ENCODE results near the gene OR52B2.
"Not testable (repeated sequence)": the region's sequence is repeated elsewhere in the genome, so short reads cannot be mapped to it uniquely, and the experiment has no call there.

OR52B2 gene

GRCh38 chr11:6199174-6199810 is 29.2 kb upstream of the OR52B2 start, which contains the start of gene OR52W1:
TSS of gene OR52W1 (plus strand) at chr11:6199224. CDS start at chr11:6199224, 0 bp downstream.
- H3K27me3 Mint-ChIP-seq = no peaks in the 10 kb centered on the region
- peaks cover 7% of the 10 kb centered on the region for H3K9me3 Mint-ChIP-seq
- H3K4me3 Mint-ChIP-seq = no peak within 1 kb of the TSS
- H3K36me3 Mint-ChIP-seq (ENCODE audit: low read depth) = peaks cover 16% of the 10 kb centered on the region
- H3K4me1 Mint-ChIP-seq (ENCODE audit: low read depth) = peaks cover 52% of the 10 kb centered on the region
- H3K27ac Mint-ChIP-seq = peak within 1 kb of the TSS; percentile 72
- intact Hi-C loops (cut with micrococcal nuclease) = no loop called here

DNA sequence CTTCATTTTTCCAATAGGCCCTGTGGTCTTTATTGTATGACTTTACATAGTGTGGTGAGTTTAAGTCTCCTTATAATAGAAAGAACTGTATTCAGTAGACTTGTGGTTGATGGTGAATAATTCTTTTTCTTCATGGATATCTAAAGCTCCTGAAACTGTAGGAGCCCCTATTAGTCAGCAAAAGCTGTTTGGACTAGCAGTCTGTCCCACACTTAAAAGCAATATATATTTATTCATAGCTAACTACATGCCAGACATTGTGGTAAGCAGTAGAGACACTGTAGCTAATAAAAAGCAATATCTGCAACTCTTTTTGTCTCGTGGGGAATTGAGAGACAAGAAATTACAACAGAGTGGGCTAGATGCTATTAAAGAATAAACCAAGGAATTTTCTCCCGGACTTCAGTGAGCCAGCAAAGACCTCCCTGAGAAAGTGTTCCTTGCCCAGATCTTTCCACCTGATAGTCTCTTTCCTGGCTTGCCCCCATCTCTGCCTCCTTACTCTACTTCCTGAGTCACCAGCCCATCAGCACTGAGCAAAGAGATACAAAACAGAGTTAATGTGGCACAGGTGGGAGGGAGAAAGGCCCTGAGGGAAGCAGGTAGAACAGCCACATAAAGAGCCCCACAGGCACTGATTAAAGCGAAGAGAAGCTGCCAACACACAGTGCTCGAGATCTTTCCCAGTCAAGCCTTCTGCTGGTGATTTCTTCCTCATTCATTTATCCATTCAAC is 27.5 kb upstream of the OR52B2 start:
- H3K36me3 Mint-ChIP-seq (ENCODE audit: low read depth) = peaks cover 1% of the 10 kb centered on the region
- intact Hi-C loops (cut with micrococcal nuclease) = no loop called here
- H3K4me1 Mint-ChIP-seq (ENCODE audit: low read depth) = peaks cover 42% of the 10 kb centered on the region
- peaks cover 7% of the 10 kb centered on the region for H3K9me3 Mint-ChIP-seq
- H3K27ac Mint-ChIP-seq = no peak overlapping the region
- H3K4me3 Mint-ChIP-seq = no peak overlapping the region
- no peaks in the 10 kb centered on the region for H3K27me3 Mint-ChIP-seq

- Mint-ChIP-seq H3K27me3 (no peaks in the 10 kb centered on the region), H3K4me1 (ENCODE audit: low read depth) (peaks cover 45% of the 10 kb centered on the region), H3K9me3 (peaks cover 7% of the 10 kb centered on the region), H3K36me3 (ENCODE audit: low read depth) (no peaks in the 10 kb centered on the region), H3K27ac (no peak overlapping the region), H3K4me3 (no peak overlapping the region)
- intact Hi-C loops (cut with micrococcal nuclease) = no loop called here
Measured at GRCh38 chr11:6196396-6196795, 26.3 kb upstream of the OR52B2 start.

DNA sequence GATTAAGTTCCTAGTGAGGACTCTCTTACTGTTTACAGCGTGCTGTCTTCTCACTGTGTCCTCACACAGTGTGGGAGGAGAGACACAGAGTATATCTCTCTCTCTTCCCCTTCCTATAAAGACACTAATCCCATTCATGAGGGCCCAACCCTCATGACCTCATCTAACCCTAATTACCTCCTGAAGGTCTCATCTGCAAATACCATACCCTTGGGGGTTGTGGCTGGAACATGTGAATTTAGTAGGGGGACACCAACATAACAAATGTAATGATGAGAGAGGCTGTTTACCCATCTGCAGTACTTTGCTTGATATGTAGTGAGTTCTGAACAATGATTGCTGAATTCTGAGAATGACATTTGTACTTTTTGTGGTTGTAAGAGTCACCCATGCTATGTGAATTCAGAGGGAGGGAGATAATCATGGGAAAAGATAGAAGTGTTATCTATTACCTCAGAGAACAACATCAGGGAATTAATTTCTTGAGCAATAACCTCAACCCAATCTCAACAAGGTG is 24.0 kb upstream of the OR52B2 start:
- Mint-ChIP-seq H3K4me1 (ENCODE audit: low read depth) (peaks cover 25% of the 10 kb centered on the region), H3K27ac (no peak overlapping the region), H3K4me3 (no peak overlapping the region), H3K9me3 (no peaks in the 10 kb centered on the region), H3K27me3 (no peaks in the 10 kb centered on the region), H3K36me3 (ENCODE audit: low read depth) (no peaks in the 10 kb centered on the region)
- intact Hi-C loops (cut with micrococcal nuclease) = no loop called here

DNA sequence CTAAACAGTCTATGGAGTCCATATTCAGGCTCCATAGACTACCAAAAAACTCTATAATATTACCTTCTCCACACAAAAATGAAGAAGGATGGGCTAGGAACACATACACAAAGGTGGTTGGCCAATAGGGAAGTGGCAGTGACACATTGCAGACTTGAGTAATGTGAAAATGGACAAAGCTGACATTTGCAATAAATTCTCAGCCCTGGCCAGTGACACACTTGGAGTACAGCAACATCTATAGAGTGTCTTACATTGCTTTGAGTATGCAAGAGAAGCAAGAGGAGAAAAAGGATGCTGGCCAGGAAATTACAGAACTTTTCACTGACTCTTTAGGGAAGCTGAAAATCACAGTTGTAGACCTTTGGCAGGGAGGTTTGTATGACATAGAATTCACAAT is 21.6 kb upstream of the OR52B2 start:
- no peak overlapping the region for H3K4me3 Mint-ChIP-seq
- H3K36me3 Mint-ChIP-seq (ENCODE audit: low read depth) = no peaks in the 10 kb centered on the region
- intact Hi-C loops (cut with micrococcal nuclease) = no loop called here
- no peaks in the 10 kb centered on the region for H3K9me3 Mint-ChIP-seq
- H3K27me3 Mint-ChIP-seq = no peaks in the 10 kb centered on the region
- no peak overlapping the region for H3K27ac Mint-ChIP-seq
- H3K4me1 Mint-ChIP-seq (ENCODE audit: low read depth) = peaks cover 21% of the 10 kb centered on the region

DNA sequence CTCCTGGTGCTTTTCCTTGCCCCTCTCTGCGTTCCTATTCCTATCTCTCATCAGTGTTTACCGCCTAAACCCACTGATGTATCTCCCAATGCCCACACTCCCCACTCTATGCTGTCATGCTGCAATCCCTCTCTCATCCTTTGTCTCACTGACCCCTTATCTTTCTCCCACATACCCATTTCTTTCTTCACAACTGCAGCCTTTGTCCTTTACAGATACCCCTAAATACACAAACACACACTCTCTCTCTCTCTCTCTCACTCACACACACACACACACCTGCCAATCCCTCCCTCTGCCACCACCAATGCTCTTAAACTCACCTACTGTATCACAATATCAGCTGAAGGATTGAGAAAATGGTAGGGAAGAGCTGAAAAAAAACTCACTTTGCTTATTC is 5.3 kb upstream of the OR52B2 start:
- H3K27me3 Mint-ChIP-seq = peaks cover 2% of the 10 kb centered on the region
- H3K9me3 Mint-ChIP-seq = no peaks in the 10 kb centered on the region
- intact Hi-C loops (cut with micrococcal nuclease) = no loop called here
- no peak overlapping the region for H3K27ac Mint-ChIP-seq
- no peak overlapping the region for H3K4me3 Mint-ChIP-seq
- peaks cover 8% of the 10 kb centered on the region for H3K4me1 Mint-ChIP-seq (ENCODE audit: low read depth)
- H3K36me3 Mint-ChIP-seq (ENCODE audit: low read depth) = no peaks in the 10 kb centered on the region

DNA sequence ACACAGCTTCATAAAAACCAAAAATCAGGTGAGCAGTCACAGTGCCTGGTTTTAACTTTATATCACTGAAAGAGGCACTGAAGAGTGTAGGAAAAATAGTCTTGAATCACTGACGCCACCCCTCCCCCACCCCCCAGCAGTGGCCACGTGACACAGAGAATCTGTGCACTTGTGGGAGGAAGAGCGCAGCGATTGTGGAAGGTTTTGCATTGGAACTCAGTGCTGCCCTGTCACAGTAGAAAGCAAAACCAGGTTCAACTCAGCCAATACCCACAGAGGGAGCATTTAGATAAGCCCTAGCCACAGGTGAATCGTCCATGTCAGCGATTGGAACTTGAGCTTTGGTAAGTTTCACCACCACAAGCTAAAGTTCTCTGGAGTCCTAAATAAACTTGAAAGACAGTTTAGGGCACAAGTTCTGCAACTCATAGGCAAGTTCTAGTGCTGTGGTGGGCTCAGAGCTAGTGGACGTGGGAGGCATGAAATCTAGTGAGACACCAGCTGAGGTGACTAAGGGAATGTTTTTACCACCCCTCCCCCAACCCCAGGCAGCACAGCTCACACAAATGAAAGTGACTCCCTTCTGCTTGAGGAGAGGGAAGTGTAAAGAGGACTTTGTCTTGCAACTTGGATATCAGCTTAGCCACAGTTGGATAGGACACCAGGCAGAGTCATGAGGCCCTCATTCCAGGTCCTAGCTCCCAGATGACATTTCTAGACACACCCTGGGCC is 13.3 kb downstream of the OR52B2 start:
- Mint-ChIP-seq H3K4me1 (ENCODE audit: low read depth) (peaks cover 6% of the 10 kb centered on the region), H3K36me3 (ENCODE audit: low read depth) (no peaks in the 10 kb centered on the region), H3K9me3 (peaks cover 6% of the 10 kb centered on the region), H3K27me3 (peaks cover 2% of the 10 kb centered on the region), H3K4me3 (no peak overlapping the region), H3K27ac (no peak overlapping the region)
- intact Hi-C loops (cut with micrococcal nuclease) = no loop called here

DNA sequence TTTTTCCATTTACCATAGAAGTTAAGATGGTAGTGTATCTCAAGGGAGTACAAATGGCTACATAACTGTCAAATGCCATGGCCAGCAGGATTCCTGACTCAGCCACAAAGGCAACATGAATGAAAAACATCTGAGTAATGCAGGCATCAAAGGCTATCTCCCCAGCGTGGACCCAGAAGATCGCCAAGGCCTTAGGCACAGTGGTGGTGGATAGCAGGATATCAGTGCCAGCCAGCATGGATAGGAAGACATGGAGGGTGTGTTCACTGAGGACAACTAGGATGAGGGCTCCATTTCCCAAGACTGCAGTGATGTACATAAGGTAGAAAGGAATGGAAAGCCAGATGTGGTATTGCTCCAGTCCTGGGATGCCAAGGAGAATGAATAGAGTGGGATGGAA is 18.0 kb downstream of the OR52B2 start:
- Mint-ChIP-seq H3K4me3 (no peak overlapping the region), H3K27ac (no peak overlapping the region), H3K9me3 (peaks cover 4% of the 10 kb centered on the region)

DNA sequence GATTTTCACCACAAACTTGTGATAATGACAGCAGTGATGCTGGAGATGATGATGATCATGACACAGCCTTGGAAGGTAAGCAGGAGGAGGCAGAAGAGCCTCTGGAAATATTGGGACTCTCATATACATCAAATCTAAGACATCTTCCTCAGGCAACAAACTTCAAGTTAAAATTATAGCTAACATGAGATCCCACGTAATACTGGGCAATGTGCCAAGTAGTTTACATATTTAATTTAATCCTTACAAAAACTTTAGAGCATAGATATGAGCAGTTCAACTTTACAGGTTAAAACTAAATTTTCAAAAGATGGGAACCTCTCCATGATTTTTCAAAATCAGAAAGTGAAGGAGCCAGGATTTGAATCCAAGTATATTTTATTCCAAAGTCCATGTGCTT is 19.0 kb downstream of the OR52B2 start:
- intact Hi-C loops (cut with micrococcal nuclease) = no loop called here
- H3K36me3 Mint-ChIP-seq (ENCODE audit: low read depth) = no peaks in the 10 kb centered on the region
- H3K9me3 Mint-ChIP-seq = no peaks in the 10 kb centered on the region

More for the DNA sequence above, 18.0 kb downstream of the OR52B2 start:
- peaks cover 2% of the 10 kb centered on the region for H3K27me3 Mint-ChIP-seq
- peaks cover 5% of the 10 kb centered on the region for H3K4me1 Mint-ChIP-seq (ENCODE audit: low read depth)
- intact Hi-C loops (cut with micrococcal nuclease) = no loop called here
- no peaks in the 10 kb centered on the region for H3K36me3 Mint-ChIP-seq (ENCODE audit: low read depth)

GRCh38 chr11:6143737-6144136 is 26.4 kb downstream of the OR52B2 start:
- H3K4me3 Mint-ChIP-seq; H3K9me3 Mint-ChIP-seq; H3K36me3 Mint-ChIP-seq (ENCODE audit: low read depth); H3K27ac Mint-ChIP-seq; intact Hi-C loops (cut with micrococcal nuclease); H3K27me3 Mint-ChIP-seq: not testable (repeated sequence)
- peaks cover 12% of the 10 kb centered on the region for H3K4me1 Mint-ChIP-seq (ENCODE audit: low read depth)

More for the DNA sequence above, 19.0 kb downstream of the OR52B2 start:
- no peaks in the 10 kb centered on the region for H3K4me1 Mint-ChIP-seq (ENCODE audit: low read depth)
- H3K27ac Mint-ChIP-seq = no peak overlapping the region
- H3K4me3 Mint-ChIP-seq = no peak overlapping the region
- H3K27me3 Mint-ChIP-seq = peaks cover 2% of the 10 kb centered on the region

- H3K27me3 Mint-ChIP-seq = no peaks in the 10 kb centered on the region
- no peaks in the 10 kb centered on the region for H3K36me3 Mint-ChIP-seq (ENCODE audit: low read depth)
- H3K4me3 Mint-ChIP-seq = no peak overlapping the region
- intact Hi-C loops (cut with micrococcal nuclease) = no loop called here
- no peak overlapping the region for H3K27ac Mint-ChIP-seq
- H3K9me3 Mint-ChIP-seq = no peaks in the 10 kb centered on the region
- peaks cover 12% of the 10 kb centered on the region for H3K4me1 Mint-ChIP-seq (ENCODE audit: low read depth)
Measured at GRCh38 chr11:6142936-6143335, 27.2 kb downstream of the OR52B2 start.

- H3K27ac Mint-ChIP-seq; H3K36me3 Mint-ChIP-seq (ENCODE audit: low read depth); intact Hi-C loops (cut with micrococcal nuclease); H3K4me3 Mint-ChIP-seq; H3K27me3 Mint-ChIP-seq; H3K9me3 Mint-ChIP-seq: not testable (repeated sequence)
- peaks cover 10% of the 10 kb centered on the region for H3K4me1 Mint-ChIP-seq (ENCODE audit: low read depth)
Measured at GRCh38 chr11:6135936-6136335, 34.2 kb downstream of the OR52B2 start.

DNA sequence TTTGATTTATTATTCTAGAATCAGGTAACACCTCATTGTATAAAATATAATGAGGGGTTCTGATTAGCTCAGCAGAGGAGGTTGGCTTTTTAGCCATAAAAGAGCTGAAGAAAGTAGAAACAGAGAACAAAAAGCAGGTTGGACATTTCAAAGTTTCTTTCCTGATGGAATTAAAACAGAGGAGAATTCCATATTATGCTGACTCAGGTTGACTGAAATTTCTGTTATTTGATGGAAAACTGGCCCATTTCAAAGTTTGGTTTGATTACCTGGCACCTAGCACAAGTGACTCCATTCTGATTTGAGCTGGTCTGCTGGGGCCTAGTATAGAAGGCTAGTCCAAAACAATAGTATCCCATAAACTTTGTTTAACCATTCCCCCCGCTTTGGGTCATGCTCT is 37.7 kb downstream of the OR52B2 start:
- Mint-ChIP-seq H3K27me3 (no peaks in the 10 kb centered on the region), H3K4me1 (ENCODE audit: low read depth) (peaks cover 32% of the 10 kb centered on the region), H3K36me3 (ENCODE audit: low read depth) (no peaks in the 10 kb centered on the region), H3K9me3 (no peaks in the 10 kb centered on the region), H3K27ac (no peak overlapping the region), H3K4me3 (no peak overlapping the region)
- intact Hi-C loops (cut with micrococcal nuclease) = no loop called here

DNA sequence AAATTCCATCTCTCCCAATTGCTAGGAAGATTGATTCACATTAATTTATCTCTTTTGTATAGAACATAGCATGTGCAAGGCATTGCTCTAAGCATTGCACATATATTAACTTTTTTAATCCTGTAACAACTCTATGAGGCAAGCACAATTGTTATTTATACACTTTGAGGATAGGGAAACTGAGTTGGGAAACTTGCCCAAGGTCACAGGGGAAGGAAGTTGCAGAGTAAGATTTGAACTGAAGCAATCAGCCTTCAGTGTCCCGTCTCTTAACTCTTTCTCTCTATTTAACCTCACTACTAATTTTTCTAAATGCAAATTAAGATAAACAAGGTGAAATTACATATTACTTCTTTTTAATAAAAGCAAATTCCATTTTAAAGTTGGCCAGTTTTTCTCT is 40.5 kb downstream of the OR52B2 start:
- Mint-ChIP-seq H3K27ac (no peak overlapping the region), H3K36me3 (ENCODE audit: low read depth) (no peaks in the 10 kb centered on the region), H3K4me3 (no peak overlapping the region), H3K27me3 (no peaks in the 10 kb centered on the region), H3K9me3 (no peaks in the 10 kb centered on the region), H3K4me1 (ENCODE audit: low read depth) (peaks cover 29% of the 10 kb centered on the region)
- intact Hi-C loops (cut with micrococcal nuclease) = no loop called here

Data from dendritic cell treated with granulocyte-macrophage colony-stimulating factor and Interleukin-4, amounts not matched to agents 40 ng/mL and 50 ng/mL, for 4 days (primary cell).